Stimulated activated CD4-positive, alpha-beta T cell treated with anti-CD3 and anti-CD28 coated beads, Interleukin-1b, Interleukin-23, amount 100 ng/mL, for 24 hours (primary cell): ENCODE measurements around the gene C5.
"Not testable (repeated sequence)": the region's sequence is repeated elsewhere in the genome, so short reads cannot be mapped to it uniquely, and the experiment has no call there.

ENCODE experiments used
- DNase-seq, 4 experiments: peaks; one replicate each; pipeline ENCODE4 v3.0.0-alpha.2; 2020; ENCODE audit warnings: low read depth in 4 of 4, low spot score in 1 of 4

Gene C5

DNA sequence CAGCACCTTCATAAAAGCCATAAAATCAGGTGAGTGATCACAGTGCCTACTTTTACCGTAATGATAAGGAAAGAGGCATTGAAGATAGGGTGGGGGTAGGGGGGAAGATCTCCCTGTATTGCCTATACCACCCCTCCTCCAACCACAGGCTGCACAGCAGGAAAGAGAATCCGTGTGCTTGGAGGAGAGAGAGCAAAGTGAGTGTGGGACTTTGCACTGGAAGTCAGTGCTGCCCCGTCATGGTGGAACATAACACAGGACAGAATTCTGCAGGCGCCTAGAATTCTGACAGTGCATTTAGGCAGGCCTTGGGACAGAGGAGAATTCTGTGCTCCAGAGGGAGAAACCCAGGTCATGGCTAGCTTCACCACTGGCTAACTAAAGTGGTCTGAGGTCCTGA lies 3.5 kb upstream of the C5 start:
- no peak for DNase-seq

- no peak for DNase-seq
Observed at GRCh38 chr9:121048618-121049017, 1.5 kb downstream of the C5 start.

DNA sequence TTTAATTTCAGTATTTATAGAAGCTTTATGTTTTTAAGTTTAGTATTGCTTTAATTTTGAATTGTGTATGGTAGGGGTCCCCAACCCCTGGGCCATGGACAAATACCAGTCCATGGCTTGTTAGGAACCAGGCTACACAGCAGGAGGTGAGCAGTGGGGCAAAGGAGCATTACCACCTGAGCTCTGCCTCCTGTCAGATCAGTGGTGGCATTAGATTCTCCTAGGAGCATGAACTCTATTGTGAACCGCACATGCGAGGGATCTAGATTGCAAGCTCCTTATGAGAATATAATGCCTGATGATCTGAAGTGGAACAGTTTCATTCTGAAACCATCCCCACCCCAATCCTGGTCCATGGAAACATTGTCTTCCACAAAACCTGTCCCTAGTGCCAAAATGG lies 1.9 kb downstream of the C5 start:
- DNase-seq = no peak

DNA sequence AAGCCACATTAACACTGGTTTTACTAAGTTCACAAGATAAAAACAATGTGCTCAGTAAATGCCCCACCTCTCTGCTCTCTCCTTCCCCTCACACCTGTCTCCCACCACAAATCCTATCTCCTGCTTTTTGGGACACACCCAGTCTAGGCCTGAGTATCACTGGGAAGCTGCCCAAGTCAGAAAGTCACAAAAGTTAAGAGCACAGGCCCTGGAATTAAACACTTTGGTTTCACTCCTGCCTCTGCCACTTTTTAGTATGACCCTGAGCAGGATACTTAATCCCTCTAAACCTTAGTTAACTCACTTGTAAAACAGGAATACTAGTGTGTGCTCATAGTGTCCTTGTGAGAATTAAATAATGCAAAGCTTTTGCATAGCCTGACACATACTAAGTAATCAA lies 11.3 kb downstream of the C5 start:
- no peak for DNase-seq

GRCh38 chr9:121038362-121038761 lies 11.7 kb downstream of the C5 start:
- DNase-seq = no peak

GRCh38 chr9:121035717-121036116 lies 14.4 kb downstream of the C5 start:
- not testable (repeated sequence) for DNase-seq

DNA sequence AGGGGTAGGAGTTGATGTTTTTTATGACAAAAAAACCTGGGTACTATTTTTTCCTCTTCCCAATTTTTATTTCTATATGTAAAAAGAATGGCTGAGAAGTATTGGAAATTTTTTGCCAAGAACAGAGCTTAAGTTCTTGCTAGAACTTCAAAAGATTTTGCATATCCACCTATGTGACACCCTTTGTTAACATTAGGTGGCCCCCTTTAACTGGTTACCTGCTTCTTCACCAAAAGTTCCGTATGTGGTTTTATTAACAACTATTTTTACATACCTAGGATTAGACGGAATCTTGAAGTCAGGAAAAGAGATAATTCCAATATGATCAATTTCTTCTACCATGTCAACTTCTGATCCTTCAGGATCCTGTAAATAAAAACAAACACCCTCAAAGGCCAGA lies 15.5 kb downstream of the C5 start:
- no peak for DNase-seq

- no peak for DNase-seq
Observed at GRCh38 chr9:121029469-121029868, 20.6 kb downstream of the C5 start.

GRCh38 chr9:121028285-121028684 lies 21.8 kb downstream of the C5 start:
- not testable (repeated sequence) for DNase-seq

DNA sequence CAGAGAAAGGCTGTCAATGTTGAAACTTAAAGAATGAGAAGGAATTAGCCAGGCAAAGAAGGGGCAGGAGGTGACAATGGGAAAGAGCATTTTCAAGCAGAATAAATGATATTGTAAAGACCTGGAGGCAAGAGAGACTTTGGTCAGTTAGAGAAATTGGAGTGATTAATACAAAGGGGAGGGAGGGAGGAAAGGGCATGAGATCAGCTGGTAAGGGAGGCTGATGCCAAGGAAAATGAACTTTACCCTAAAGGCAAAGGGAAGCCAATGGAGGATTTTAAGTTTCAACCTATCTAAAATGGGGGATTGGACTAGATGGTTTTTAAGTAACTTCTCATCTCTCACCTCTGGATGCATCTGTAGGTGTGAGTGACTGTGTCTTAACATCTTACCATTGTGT lies 23.3 kb downstream of the C5 start:
- no peak for DNase-seq

DNA sequence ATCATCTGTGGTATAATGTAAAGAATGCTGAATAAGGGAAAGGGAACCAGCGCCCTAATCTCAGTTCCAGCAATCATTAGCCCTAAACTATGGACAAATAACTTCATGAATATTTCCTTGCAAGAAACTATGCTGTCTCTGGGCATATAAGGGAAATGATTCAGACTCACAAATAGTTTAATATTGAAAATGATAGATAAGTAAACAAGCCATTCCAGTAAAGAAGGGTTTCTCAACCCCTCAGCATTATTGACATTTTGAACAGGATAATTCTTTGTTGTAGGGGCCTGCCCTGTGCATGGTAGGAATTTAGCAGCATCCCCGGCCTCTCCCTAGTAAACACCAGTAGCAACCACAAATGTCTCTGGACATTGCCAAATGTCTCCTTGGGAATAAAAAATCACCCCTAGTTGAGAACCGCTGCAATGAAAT lies 23.8 kb downstream of the C5 start:
- DNase-seq = no peak

GRCh38 chr9:121024237-121024636 lies 25.8 kb downstream of the C5 start:
- DNase-seq = no peak

DNA sequence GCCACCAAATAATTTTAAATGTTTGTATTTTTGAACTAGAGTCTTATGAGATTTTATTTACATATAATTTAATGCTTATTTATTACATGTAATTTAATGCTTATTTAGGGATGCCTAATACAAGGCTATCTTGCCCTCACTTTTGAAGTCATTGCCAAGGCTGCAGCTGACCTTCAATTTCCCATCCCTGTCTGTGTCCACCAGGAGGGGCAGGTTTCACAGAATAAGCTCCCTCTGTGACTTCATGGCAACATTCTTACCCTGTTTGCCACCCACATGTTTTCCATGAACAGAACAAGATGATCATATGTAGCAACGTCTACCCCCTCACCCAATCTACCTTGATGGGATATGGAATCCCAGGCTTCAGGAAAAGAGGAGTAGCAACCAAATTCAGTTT lies 27.0 kb downstream of the C5 start:
- no peak for DNase-seq

DNA sequence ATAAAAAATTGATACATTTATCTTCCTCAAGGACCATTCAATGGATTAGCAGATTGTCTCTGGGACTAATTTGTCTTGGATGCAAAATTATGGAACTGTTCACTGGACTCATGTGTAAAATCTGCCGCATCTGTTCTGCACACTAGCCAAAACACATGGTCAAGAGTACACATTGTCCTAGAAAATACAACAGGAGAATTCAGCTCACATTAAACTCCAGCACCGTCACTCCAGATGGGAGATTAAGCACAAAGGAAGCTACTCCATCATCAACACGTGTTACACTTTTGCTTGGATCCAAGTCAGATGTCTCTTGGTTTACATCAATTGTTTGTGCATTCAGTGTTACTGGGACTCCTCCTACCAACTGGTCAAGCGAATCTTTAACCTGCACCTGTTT lies 28.8 kb downstream of the C5 start:
- DNase-seq = no peak

- no peak for DNase-seq
Observed at GRCh38 chr9:121019273-121019672, 30.8 kb downstream of the C5 start.

- no peak for DNase-seq
Observed at GRCh38 chr9:121013911-121014310, 36.2 kb downstream of the C5 start.

GRCh38 chr9:121009650-121010049 lies 40.4 kb downstream of the C5 start:
- DNase-seq = no peak

DNA sequence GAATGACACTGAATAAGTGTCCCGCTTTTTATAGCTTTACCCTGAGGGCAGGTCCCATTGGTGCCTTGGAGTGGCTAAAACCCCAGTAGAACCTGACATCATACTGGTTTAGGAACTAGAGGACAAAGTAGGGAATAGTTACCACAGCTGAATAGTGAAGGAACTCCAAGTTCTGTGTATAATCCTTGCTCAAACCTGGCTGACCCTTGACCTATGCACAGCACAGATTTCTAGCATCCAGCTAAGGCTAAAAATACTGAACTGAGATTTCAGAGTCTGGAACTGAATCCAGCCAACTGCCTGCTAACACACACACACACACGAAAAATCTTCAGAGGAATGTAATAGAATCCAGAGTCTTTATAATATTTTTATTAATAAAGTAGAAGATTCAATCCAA lies 50.8 kb downstream of the C5 start:
- no peak for DNase-seq

- no peak for DNase-seq
Observed at GRCh38 chr9:120998111-120998510, 52.0 kb downstream of the C5 start.

DNA sequence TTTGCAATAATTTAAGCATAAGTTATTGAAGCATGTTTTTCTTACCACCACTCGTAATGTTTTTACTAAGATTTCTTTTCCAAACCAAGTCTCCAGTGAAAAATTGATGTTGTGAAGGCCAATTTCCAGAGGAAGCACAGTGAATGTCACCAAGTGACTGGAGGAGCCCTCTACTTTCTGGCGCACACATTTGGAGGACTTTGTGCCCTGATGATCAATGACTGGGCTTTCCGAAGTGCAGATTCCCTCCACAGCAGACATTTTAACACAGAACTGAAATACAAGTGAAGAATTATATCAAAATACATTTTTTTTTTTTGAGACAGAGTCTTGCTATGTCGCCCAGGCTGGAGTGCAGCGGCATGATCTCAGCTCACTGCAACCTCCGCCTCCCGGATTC lies 52.6 kb downstream of the C5 start:
- no peak for DNase-seq

DNA sequence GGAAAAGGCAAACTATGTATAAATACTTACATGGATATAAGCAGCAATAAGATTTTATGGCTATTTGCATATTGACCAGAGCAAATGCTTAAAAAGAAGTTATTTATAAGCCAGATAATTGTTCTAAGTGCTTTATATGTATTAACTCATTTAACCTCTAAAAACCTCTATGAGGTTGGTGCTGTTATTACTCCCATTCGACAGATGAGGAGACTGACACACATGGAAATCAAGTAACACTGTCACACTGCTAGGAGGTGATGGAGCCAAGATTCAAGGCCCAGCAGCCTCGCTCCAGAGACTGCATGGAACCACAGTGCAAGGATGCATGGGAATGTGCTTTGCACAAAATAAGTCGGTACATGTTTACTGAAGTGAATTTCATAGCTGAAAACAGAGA lies 53.7 kb downstream of the C5 start:
- DNase-seq = no peak

- DNase-seq = no peak
Observed at GRCh38 chr9:120989065-120989464, 61.0 kb downstream of the C5 start.

- DNase-seq = no peak
Observed at GRCh38 chr9:120985819-120986222, 64.3 kb downstream of the C5 start.

GRCh38 chr9:120983259-120983837 lies 66.7 kb downstream of the C5 start:
- no peak for DNase-seq
